Activated T-helper 9 cell treated with anti-CD3 and anti-CD28 coated beads, Interleukin-2, amount 50 U/mL, for 16 hours (primary cell): ENCODE measurements around the gene PRKCE.

Experiments
- DNase-seq: peaks from one replicate; pipeline ENCODE4 v3.0.0-alpha.2; 2020; ENCODE audit warnings: low read depth

Gene PRKCE

DNA sequence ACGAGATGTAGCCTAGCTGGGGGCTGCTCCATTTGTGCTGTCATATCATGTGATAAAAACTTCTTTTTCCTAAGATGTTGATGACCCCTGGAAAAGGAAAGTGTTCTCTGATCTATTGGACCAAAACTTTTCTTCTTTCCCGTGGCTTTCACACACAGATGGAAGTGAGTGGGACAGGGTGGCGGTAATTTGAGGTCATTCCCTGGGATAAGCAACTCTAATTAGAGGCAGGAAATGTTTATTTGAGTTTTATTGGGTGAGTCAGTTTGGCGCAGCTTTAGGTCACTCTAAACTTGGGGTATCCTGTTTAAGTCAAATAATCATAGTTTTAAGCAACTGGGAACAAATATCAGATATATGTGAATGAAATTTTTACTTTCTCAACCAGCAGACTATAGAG, 424.8 kb downstream of the PRKCE start:
- DNase-seq, result no peak

DNA sequence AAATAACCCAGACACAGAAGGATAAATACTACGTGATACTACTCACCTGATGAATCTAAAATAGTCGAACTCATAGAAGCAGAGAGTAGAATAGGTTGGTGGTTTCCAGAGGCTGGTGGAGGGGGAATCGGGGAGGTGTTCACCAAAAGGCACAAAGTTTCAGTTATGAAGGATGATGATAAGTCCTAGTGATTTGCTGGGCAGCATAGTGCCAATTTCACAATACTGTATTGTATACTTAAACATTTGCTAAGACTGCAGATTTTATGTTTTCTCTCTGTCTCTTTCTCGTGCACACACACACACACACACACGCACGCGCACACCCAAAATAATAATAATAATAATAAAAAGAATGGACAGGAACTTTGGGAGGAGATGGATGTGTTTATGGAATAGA, 425.4 kb downstream of the PRKCE start:
- DNase-seq, result no peak

DNA sequence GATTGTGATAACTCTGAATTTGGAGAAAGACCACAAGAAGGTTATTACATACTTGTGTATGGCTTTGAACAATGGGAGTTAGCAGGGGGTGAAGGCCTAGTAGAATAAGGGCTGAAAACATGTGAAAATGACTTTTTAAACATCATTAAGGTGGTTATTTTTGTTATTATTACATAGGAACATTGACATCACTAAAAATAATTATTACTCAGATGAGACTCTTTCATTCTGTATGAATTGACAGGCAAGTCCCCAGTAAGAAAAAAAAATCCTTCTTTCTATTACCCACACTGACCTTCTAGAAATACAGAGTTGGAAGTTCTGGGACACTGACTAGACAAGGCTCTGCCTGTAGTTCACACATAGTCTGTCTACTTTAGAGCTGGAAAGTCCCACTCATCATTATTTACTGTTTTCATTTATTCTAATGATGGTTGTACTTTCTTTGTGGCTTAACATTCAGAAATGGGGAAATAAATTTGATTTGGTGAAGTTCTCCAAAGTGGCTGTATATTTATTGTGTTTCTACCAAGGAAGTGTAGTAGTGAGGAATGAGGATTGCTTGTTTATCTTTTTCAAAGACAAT, 426.1 kb downstream of the PRKCE start:
- no peak for DNase-seq

DNA sequence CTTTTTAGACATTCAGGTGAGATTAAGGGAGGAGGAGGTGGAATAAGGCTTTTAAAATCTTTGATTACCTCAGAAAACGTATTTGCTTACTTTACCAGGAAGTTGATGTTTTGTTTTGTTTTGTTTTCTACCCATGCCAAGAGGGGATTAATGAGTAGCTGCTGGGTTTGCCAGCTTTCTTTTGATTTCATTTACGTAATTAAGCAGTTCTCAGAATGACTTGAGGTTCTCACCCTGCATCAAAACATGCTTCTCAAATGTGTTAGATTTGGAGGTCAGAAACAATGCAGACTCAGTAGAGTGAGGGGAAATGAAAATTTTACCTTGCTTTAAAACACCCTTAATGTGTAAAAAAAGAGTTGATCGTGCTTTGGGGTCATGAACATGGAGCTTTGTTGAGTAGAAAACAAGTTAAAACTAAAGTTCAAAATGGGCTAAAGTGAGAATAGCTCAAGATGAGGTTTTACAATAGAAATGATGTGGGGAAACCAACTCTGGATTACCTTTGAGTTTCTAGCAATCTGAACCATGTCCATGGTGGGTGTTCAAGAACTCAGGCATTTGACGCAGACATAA, 428.6 kb downstream of the PRKCE start:
- DNase-seq, result no peak

DNA sequence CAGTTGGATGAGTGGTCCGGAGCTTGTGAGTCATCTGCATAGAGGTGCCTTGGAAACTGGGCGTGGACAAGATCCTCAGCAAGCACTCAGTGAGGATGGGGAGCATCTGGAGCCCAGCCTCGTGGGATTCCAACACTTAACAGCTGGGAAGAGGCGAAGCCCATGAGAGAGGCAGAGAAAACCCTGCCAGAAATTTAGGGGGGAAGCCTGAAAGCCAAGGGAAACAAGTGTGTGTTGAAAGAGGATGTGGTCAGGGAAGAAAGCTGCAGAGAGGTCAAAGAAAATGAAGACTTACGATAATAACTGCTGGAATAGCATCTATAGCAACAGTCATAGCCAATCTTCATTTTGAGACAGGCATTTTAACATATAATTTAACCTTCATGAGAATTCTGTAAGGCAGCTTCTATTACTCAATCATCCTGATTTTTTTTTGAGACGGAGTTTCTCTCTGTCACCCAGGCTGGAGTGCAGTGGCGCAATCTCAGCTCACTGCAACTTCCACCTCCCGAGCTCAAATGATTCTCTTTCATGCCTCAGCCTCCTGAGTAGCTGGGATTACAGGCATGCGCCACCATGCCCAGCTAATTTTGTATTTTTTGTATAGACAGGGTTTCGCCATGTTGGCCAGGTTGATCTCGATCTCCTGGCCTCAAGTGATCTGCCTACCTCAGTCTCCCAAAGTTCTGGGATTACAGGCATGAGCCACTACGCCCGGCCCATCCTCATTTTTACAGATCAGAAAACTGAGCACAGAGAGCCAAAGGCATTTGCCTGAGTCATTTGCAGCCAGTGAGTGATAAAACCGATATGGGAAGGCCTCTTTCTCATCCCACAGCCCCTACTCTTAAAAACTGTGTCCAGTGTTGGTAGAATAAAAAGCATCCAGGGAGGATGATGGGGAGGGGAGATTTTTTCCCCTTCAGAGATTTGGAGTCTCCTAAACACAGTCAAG, 431.3 kb downstream of the PRKCE start:
- no peak for DNase-seq

DNA sequence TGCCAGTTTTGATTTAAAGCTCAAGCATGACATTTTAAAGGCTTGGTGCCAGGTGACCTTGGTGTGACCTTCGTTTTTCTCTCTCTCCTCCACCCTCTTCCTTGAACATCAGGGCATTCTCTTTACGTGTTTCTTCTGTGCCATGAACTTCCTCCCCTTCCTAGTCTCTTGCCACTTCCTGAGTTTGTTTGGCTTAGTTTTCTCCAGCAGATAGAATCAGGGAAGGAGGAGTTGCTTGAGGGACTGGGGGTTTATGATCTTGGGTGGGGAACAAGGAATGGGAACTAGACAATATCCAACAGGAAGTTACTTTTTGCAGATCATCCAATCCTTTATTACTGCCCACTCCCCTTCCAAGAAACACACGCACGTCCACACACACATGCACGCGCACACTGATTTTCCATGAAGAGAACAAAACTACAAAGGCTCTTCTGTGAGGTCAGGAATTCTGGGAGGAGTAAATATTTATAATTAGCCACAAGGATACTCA, 435.1 kb downstream of the PRKCE start:
- DNase-seq, result no peak

DNA sequence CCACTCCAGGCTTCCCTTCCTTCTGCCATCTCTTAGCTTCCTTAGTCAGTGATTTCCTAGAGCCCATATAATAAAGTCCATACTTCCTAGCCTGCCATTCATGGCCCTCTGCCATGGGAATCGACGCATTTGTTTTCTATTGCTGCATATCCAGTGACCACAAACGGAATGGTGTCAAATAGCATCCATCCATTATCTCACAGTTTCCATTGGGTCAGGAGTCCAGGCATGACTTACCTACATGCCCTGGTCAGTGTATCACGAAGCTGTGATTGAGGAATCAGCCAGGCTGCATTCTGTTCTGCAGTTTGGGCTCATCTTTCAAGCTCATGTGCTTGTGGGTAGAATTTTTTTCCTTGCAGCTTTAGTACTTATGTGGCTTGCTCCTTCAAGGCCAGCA, 436.0 kb downstream of the PRKCE start:
- no peak for DNase-seq

DNA sequence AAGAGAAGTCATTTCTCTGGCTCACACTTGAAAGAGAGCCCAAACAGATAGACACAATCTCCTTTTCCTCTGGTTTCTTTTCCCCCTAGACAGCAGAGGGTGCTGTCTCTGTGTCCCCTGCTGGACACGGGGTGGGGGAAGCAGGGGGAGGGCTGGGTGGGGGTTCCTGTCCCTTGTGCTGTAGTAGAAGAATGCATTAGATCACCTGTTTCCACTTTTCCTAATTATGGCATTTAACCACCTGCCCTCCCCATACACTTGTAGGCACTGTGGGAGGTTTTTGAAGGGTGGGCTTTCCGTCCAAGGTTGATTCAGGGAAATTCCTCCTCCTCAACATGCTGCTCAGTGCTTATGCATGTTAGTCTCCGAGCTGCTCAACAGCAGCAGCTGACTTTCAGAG, 439.5 kb downstream of the PRKCE start:
- DNase-seq, result no peak

DNA sequence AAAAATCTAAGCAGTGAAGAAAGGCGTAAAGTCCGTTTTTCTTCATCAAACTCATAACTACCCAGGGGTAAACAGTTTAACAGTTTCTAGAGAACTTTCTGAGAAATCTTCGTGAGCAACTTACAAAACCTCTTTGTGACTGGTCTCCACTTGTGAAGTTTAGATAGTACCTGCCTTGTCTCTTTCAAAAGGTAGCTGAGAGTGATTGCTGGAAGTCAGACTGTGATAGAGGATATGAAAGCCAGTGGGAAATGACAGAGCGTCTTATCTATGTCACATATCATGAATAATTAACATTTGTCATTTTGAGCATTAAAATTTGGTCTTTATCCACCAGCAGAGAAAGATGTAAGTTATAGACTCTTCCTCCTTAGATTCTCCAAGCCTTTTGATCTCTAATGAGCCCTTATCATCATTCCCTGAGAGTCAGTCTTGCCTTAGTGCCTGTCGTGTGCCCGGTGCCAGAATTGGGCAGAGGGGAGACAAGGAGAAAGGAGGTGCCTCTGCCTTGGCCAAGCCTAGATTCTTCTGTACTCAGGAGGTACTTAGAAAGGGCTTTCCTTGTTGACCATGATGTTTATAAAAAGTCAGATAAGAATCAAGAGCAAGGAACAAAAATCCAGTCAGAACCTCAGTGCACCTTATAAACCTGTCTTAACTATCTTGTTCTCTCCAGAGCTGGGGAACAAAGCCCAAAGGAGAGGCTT, 440.6 kb downstream of the PRKCE start:
- DNase-seq, result no peak

DNA sequence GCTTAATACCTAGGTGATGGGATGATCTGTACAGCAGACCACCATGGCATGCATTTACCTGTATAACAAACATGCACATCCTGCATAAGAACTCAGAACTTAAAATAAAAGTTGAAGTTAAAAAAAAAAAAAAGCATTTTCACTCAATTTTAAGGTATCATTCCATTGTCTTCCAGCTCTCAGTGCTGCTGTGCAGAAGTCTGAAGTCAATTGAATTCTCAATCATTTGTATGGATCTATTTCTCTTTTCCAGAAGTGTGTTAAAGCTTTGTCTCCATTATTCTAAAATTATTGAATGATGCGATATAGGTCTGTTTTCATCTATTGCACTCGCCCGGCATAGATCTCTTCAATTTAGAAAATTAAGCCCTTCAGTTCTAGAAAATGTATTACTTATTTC, 443.2 kb downstream of the PRKCE start:
- DNase-seq, result no peak

DNA sequence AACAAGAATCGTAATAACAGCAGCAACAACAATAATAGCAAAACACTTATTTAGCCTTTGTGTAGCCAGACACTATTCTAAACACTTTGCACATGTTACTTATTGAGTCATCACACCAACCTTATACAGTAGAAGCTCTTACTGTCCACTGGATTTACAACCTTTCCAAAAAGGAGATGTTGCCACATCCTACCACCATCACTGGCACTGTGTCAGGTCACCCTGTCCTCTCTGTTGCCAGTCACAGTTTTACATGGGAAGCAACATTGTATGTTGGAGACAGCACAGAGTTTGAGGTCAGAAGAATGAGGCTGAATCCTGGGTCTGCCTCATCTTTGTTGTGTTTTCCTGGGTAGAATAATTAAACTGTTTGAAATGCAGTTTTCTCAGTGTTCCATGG, 444.4 kb downstream of the PRKCE start:
- no peak for DNase-seq

DNA sequence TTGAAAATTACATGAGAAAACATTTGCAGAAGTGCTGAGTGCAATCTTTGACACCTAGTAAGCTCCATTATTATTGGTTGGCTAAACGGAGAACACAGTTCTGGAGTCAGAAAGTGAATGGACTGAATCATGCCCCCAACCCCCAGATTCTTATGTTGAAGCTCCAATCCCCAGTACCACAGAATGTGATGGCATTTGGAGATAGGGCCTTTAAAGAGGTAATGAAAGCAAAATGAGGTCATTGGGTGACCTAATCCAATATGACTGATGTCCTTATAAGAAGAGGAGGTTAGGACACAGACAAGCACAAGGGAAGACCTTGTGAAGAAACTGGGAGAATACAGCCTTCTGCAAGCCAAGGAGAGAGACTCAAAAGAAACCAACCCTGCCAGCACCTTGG, 444.8 kb downstream of the PRKCE start:
- no peak for DNase-seq

DNA sequence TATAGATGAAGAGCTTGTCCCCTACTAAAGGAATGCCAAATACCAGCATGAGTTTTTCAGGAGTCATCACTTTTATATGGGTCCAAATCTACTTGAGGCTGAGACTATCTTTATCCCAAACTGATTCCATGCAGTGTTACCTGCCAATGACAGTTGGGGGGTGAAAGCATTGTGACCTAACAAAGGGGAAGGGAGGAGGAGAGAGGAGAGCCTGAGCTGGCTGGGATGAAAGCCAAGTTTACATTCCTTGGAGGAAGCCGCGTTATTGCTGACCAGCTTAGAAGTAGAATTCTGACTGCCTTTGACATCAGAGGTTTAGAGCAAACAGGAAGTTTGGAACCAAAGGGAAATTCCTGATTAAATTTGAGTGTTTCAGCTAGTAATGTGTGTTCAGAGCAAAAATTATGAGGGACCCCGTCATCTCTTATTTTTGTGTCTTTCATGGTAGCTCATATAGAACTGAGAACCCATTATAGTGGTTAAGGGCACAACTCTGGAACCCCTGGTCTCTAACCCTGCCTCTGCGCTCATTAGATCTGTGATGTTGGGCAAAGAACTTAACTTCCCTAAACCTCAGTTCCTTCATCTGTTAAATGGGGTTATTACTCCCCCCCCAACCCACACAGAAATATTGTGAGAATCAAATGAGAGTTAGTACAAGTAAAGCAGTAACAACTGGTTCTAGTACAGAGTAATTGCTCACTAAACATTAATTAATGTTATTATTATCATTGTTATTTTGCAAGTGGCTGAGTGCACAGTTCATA, 446.4 kb downstream of the PRKCE start:
- DNase-seq, result no peak

DNA sequence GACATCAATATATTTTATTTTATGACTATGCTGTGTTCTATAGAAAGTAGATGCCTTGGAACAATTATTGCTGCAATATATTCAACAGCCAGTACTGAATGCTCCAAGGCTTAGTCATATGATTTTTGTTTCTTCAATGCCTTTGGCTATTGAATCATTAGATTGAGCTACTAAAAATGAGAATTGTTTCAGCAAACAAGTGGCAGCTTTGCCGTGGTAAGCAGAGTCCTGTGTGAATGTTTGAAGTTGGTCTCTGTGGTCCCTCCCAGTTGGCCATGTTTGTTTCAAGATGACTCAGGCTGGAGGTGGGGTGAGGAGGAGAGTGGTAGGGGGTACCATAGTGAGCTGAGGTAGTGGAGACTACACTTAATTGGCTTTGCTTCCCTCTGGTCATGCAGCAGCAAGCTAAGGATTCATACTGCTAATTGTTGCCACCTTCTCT, 447.2 kb downstream of the PRKCE start:
- no peak for DNase-seq

DNA sequence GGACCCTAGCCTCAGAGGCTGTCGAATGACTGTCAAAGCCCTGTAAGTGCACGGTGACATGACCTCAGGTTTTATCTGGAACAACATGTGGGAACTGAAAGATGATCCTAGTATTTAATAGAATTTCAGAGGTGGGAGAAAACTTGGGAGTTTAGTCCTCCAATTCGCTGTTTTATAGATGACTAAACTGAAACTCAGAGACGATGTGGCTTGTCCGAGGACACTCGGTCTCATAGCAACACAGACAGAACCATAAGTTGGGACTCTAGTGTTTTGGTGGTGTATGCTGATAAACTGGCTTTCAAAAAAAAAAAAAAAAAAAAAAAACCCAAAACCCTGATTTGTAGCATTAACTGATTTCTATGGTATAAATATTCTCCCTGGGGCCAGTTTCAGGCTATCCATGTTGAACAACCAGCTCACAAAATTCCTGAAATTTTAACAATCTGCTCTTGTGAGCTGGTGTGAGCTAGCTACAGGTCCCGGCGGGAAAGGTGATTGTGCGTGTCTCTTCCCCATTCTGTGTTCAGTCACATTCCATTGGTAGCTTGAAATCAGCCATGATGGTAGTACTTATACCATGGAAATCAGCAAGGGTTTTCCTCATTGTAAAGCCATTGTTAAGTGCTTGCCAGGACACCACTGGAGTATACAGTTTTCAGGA, 450.2 kb downstream of the PRKCE start:
- DNase-seq, result no peak

DNA sequence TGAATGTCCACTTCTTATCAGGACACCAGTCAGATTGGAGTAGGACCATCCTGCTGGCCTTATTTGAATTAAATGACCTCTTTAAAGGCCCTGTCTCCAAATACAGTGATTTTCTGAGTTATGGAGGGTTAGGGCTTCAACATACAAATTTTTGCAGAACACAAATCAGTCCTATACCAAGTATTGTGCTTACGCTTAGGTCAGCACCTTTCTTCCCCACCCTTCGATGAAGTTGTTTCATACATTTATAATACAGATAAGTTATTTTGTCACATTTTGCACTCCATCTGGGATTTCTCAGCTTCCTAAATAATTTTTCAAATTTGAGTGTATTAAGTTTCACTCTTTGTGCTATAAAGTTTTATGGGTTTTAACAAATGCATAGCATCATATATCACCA, 455.2 kb downstream of the PRKCE start:
- DNase-seq, result no peak

DNA sequence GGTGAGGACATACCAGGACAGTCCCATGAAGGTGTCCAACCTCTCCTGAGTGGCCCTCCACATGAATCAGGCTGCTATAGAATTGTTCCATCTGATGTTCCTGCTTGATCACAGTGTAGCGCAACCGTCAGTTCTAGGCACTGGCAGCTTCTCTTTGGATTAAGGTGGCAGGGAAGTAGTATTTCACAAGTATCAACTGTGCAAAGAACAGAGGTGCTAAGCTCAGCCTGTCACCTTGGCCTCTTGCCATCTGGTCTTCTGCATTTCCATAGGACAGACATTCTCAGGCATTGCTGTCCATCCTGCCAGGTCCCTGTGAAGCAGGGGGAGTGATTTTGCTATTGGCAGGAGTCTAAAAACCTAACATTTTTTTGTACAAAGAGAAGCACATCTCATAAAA, 463.5 kb downstream of the PRKCE start:
- DNase-seq, result no peak

DNA sequence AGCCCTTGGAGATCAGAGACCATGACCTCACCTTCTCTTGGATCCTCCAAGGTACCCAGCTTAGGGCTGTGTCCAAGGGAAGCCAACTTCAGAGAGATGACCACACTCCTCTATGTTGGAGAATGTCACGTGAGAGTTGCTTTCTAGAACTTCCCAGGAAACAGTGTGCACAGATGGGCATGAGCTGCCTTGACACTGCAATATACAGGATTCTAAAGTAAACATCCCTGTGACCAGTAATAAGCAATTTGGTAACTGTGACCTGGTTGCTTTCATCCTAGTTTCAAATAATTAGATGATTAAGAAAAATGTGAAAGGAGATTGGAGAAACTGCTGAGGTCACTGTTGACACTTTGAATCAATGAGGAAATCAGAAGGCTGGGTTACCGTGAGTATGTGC, 464.7 kb downstream of the PRKCE start:
- DNase-seq, result no peak

DNA sequence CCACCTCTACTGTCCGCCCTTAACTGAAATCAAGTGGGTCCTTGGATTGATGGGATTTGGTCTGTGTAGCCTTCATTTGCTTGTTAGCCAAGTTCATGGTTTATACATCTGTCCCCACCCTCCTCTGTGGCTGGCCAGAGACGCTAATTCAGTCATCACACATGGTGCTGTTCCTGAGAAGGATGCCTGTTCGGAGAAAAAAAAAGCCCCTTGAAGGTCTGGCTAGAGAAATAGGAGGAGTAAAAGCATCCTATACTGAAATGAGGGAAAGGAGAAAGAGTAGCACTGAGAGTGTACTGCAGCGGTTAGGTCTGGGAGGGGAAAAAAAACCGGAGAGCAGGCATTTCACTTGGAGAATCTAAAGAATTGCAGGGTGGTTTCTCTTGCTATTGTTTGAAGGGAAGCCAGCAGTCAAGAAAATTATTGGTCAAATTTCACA, 465.1 kb downstream of the PRKCE start:
- DNase-seq, result no peak

DNA sequence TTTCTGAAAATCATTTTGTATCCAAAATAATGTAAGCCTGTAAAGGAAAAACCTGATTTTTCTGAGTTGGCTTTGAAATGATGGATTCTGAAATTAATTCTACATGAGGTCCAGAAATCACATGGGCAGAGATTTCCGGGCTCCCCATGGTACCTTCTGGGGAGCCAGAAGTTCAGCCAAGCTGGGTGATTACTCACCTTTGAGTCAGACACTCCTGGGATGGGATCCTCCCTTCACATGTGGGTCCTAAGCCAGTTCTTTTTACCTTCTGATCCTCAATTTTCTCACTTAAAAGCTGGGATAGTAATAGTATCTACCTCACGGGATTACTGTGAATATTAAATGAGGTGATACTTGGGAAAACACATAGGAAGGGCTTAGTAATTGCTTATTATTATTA, 465.9 kb downstream of the PRKCE start:
- DNase-seq, result no peak

DNA sequence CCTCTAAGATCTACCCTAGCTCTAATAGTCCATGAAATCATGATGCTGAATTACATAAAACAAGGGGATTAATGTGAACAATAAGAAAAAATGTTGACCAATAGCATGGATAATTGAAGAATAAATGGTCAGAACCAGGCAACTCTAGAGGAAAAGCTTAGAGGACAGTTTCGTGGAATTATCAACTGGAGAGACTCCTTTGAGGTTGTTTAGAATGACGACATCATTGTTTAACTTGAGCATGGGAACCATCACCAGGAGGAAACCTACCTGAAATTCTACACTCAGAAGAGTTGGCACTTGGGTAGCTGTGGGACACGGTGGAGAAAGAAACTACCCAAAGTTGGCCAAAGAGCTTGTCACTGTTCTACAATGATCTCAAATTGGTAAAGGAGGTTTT, 466.5 kb downstream of the PRKCE start:
- DNase-seq, result no peak
